Measurements from ENCODE around the gene ARL6IP4.

- TF ChIP-seq TARDBP (IDR thresholded peaks at IDR 0.05) (no peak), CTBP1 (IDR thresholded peaks at IDR 0.05; ENCODE audit: borderline replicate concordance) (no peak), ZNF384 (IDR thresholded peaks at IDR 0.05) (no peak), HDGF (IDR thresholded peaks at IDR 0.05; ENCODE audit: borderline replicate concordance) (no peak), SP1 (IDR thresholded peaks at IDR 0.05) (no peak), BHLHE40 (IDR thresholded peaks at IDR 0.05; ENCODE audit: borderline replicate concordance) (no peak), PKNOX1 (IDR thresholded peaks at IDR 0.05) (no peak), NFRKB (IDR thresholded peaks at IDR 0.05) (no peak), ELF4 (IDR thresholded peaks at IDR 0.05) (no peak), FOXM1 (IDR thresholded peaks at IDR 0.05; ENCODE audit: borderline replicate concordance) (no peak), LEF1 (IDR thresholded peaks at IDR 0.05; ENCODE audit: borderline replicate concordance) (no peak)
Measured at GRCh38 chr12:122944605-122945592, 35.6 kb upstream of the ARL6IP4 start.
